NCI-H2227 (cell line): ENCODE measurements around the gene ABCF2.

Experiments used
- DNase-seq: peaks from one replicate; lab custom pipeline; 2025; ENCODE audit not compliant: unreplicated experiment; lab: John Stamatoyannopoulos, UW

The ABCF2 gene

GRCh38 chr7:151242159-151243044 is 15.4 kb upstream of the ABCF2 start:
- DNase-seq: no peak

- no peak for DNase-seq
Measured at GRCh38 chr7:151241755-151242096, 14.7 kb upstream of the ABCF2 start.

GRCh38 chr7:151240942-151241754 is 14.1 kb upstream of the ABCF2 start:
- no peak for DNase-seq

- no peak for DNase-seq
Measured at GRCh38 chr7:151240536-151240935, 13.5 kb upstream of the ABCF2 start.

GRCh38 chr7:151239837-151240459 is 12.9 kb upstream of the ABCF2 start:
- DNase-seq: no peak

GRCh38 chr7:151238924-151239836 is 12.2 kb upstream of the ABCF2 start:
- no peak for DNase-seq

GRCh38 chr7:151238190-151238810 is 11.3 kb upstream of the ABCF2 start:
- DNase-seq: no peak

GRCh38 chr7:151237244-151238189 is 10.5 kb upstream of the ABCF2 start:
- no peak for DNase-seq

GRCh38 chr7:151236406-151236805 is 9.4 kb upstream of the ABCF2 start:
- DNase-seq: no peak

GRCh38 chr7:151235091-151235787 is 8.2 kb upstream of the ABCF2 start:
- no peak for DNase-seq

GRCh38 chr7:151233804-151234203 is 6.8 kb upstream of the ABCF2 start:
- no peak for DNase-seq

GRCh38 chr7:151232917-151233701 is 6.1 kb upstream of the ABCF2 start:
- DNase-seq: peak; percentile 63

- DNase-seq: peak; percentile 93
Measured at GRCh38 chr7:151232091-151232916, 5.3 kb upstream of the ABCF2 start, which contains the start of gene CHPF2. Gene CHPF2, plus strand, starts transcription at chr7:151232483. Its CDS starts 1,529 bp downstream, at chr7:151234012.

- DNase-seq: no peak
Measured at GRCh38 chr7:151231080-151231479, 4.1 kb upstream of the ABCF2 start.

GRCh38 chr7:151229249-151229648 is 2.2 kb upstream of the ABCF2 start:
- DNase-seq: no peak

GRCh38 chr7:151228024-151228866 is 1.2 kb upstream of the ABCF2 start:
- no peak for DNase-seq
